ENCODE measurements around the gene MYO7A.

DNA sequence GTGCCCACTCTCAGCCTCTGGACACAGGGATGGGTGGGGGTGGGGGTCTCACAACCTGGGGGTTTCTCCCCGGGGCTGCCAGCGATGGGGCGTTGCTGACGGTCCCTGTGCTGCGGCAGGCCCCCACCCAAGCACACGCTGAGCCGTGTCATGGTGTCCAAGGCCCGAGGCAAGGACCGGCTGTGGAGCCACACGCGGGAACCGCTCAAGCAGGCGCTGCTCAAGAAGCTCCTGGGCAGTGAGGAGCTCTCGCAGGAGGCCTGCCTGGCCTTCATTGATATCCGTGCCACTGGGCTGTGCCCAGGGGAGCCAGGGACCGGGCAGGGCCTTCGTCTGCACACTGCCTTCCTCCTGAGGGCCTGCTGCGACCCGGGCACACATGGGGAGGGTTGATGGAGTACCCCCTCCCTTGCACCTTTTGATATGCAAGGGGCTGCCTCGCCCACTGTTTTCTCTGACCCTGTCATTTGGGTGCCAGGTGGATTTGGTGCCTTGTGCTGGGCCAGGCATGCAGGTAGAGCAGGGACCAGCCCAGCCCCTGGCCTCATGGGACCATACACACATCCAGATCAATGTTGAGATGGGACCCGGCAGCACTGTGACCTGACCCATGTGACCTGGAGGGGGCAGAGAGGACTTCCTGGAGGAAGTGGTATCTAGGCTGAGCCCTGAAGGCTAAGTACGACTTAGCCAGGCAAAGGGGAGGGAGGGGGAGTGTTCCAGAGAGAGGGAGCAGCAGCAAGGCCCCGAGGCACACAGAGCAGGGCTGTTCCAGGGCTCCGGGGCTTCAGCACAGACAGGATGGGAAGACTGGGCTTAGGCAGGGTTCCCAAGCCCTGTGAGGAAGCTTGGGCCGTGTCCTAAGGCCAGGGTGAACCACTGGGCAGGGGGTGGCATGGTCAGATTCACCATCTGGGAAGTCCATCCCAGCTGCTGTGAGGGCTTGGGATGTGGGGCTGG is 75.2 kb downstream of the MYO7A start:
- TF ChIP-seq GATA2 (IDR thresholded peaks at IDR 0.05; ENCODE audit: low read depth, low read length) = no peak
- no peak for TF ChIP-seq GATA3 (IDR thresholded peaks at IDR 0.05; ENCODE audit: low read depth, low read length)
